PC-3 (cell line): ENCODE data around the gene MGST3. TPM values are rescaled to one million over a fixed set of nuclear protein-coding genes. Genes with fewer than 3 reads are reported as not detected.
"Not testable (repeated sequence)": the region's sequence is repeated elsewhere in the genome, so short reads cannot be mapped to it uniquely, and the experiment has no call there.

Experiments
- ATAC-seq: fragments of 200-7000 bp; cut with Tn5 transposase; 2 replicates; pipeline ENCODE4 v1.9.1; 2020; ENCODE audit warnings: mild to moderate bottlenecking, moderate library complexity
- BruUV-seq: library from RNA; stranded (reverse); fragments of 400-500 nt; replicated peaks from 2 replicates; lab custom pipeline; 2021; lab: Mats Ljungman, UMichigan
- CTCF ChIA-PET: fragments of 300-600 bp; sonication (Branson Sonifier 250); formaldehyde crosslinking; loops from one replicate; lab custom pipeline; 2022; ENCODE audit warnings: antibody characterized with exemption; lab: Charles Lee
- POLR2A ChIA-PET: fragments of 300-600 bp; sonication (Branson Sonifier 250); formaldehyde crosslinking; loops from one replicate; lab custom pipeline; 2022; ENCODE audit warnings: antibody characterized with exemption; ENCODE audit not compliant: unreplicated experiment; lab: Charles Lee
- DNase-seq: peaks from one replicate; pipeline ENCODE4 v3.0.0-alpha.2; 2015
- H2AFZ ChIP-seq: fragments of 300-600 bp; sonication (generic); 2 replicates; pipeline ENCODE4 v1.6.0; 2016; ENCODE audit warnings: antibody characterized with exemption, low read length
- H3F3A ChIP-seq: fragments of 300-600 bp; sonication (generic); one replicate; pipeline ENCODE4 v1.6.0; 2017; ENCODE audit warnings: antibody characterized with exemption, low read length, control low read depth, mild to moderate bottlenecking; ENCODE audit not compliant: unreplicated experiment
- H3K27ac ChIP-seq: fragments of 300-600 bp; sonication (generic); 2 replicates; pipeline ENCODE4 v1.5.1; 2016; ENCODE audit warnings: mild to moderate bottlenecking, low read length
- H3K27me3 ChIP-seq: fragments of 300-600 bp; sonication (generic); 2 replicates; pipeline ENCODE4 v1.6.1; 2016; ENCODE audit warnings: low read length, mixed read lengths
- H3K36me3 ChIP-seq: fragments of 300-600 bp; sonication (generic); 2 replicates; pipeline ENCODE4 v1.6.1; 2016; ENCODE audit warnings: low read depth, mixed run types, low read length, mixed read lengths
- H3K4me1 ChIP-seq: fragments of 300-600 bp; sonication (generic); 2 replicates; pipeline ENCODE4 v1.5.1; 2016; ENCODE audit warnings: low read length; ENCODE audit not compliant: insufficient read depth
- H3K4me2 ChIP-seq: fragments of 300-600 bp; sonication (generic); 2 replicates; pipeline ENCODE4 v1.6.0; 2016; ENCODE audit warnings: low read length
- H3K4me3 ChIP-seq: fragments of 300-600 bp; sonication (generic); 2 replicates; pipeline ENCODE4 v1.5.1; 2016; ENCODE audit warnings: mild to moderate bottlenecking, low read length, mixed read lengths
- H3K79me2 ChIP-seq: fragments of 300-600 bp; sonication (generic); 2 replicates; pipeline ENCODE4 v1.6.1; 2017; ENCODE audit warnings: low read length, mixed read lengths
- H3K9ac ChIP-seq: fragments of 300-600 bp; sonication (generic); 2 replicates; pipeline ENCODE4 v1.6.0; 2016; ENCODE audit warnings: mild to moderate bottlenecking, low read length
- H3K9me2 ChIP-seq: fragments of 300-600 bp; sonication (generic); replicated peaks from 2 replicates; pipeline ENCODE4 v1.6.1; 2016; ENCODE audit warnings: mixed run types, low read length, mixed read lengths
- H3K9me3 ChIP-seq: fragments of 300-600 bp; sonication (generic); 2 replicates; pipeline ENCODE4 v1.6.1; 2016; ENCODE audit warnings: low read length, mixed read lengths
- H4K20me1 ChIP-seq: fragments of 300-600 bp; sonication (generic); 2 replicates; pipeline ENCODE4 v1.6.1; 2016; ENCODE audit warnings: low read length, mixed read lengths
- CTCF ChIP-seq: fragments of 300-600 bp; sonication (generic); conservative IDR thresholded peaks from 2 replicates; pipeline ENCODE4 v1.5.1; 2017; ENCODE audit warnings: antibody characterized with exemption, low read depth, mild to moderate bottlenecking, low read length
- EZH2 ChIP-seq: fragments of 300-600 bp; sonication (generic); IDR thresholded peaks from one replicate; pipeline ENCODE4 v1.6.1; 2017; ENCODE audit warnings: antibody characterized with exemption, mild to moderate bottlenecking, low read length; ENCODE audit not compliant: unreplicated experiment
- EZH2phosphoT487 ChIP-seq: fragments of 300-600 bp; sonication (generic); IDR thresholded peaks from 2 replicates; pipeline ENCODE4 v1.6.1; 2018; ENCODE audit warnings: mild to moderate bottlenecking, antibody characterized with exemption, low read length, borderline replicate concordance
- intact Hi-C: fragments of 100-400 bp; cut with micrococcal nuclease; formaldehyde crosslinking; loops from 2 replicates; pipeline ENCODE4 v1.9.0; 2023
- total RNA-seq: library from RNA; depleted of rRNA; stranded (reverse); fragments of >200 nt; gene quantifications from 2 replicates; pipeline ENCODE4 v1.2.3, GENCODE V29; 2014

MGST3 gene
- total RNA-seq, 1 experiment from 2014 or later: 168 TPM

GRCh38 chr1:165650981-165651625 lies 20.1 kb downstream of the MGST3 start:
- no peak overlapping the region for H3K4me3 ChIP-seq
- H3F3A ChIP-seq: no peaks in the 10 kb centered on the region
- ChIA-PET CTCF (no interaction called here), POLR2A (no interaction called here)
- no peak for TF ChIP-seq EZH2phosphoT487
- TF ChIP-seq EZH2: no peak
- no peak for TF ChIP-seq CTCF
- intact Hi-C loops: no loop called here
- H3K27me3 ChIP-seq: no peaks in the 10 kb centered on the region
- no peak overlapping the region for H3K27ac ChIP-seq
- no peaks in the 10 kb centered on the region for H3K9me3 ChIP-seq
- no peaks in the 10 kb centered on the region for H3K9me2 ChIP-seq
- no peak overlapping the region for H2AFZ ChIP-seq
- no peak overlapping the region for H3K9ac ChIP-seq
- ATAC-seq: no peak
- no peaks in the 10 kb centered on the region for H4K20me1 ChIP-seq
- peaks cover 6% of the 10 kb centered on the region for H3K4me1 ChIP-seq
- H3K36me3 ChIP-seq: peaks cover 15% of the 10 kb centered on the region
- no TSS peak for BruUV-seq
- DNase-seq: no peak
- H3K79me2 ChIP-seq: no peaks in the 10 kb centered on the region
- H3K4me2 ChIP-seq: no peak overlapping the region

GRCh38 chr1:165658766-165659580 lies 27.9 kb downstream of the MGST3 start:
- intact Hi-C loops, H3F3A ChIP-seq, H3K79me2 ChIP-seq, H3K9me2 ChIP-seq, H3K4me1 ChIP-seq, H3K4me3 ChIP-seq, H3K9ac ChIP-seq, H3K27ac ChIP-seq, CTCF ChIA-PET, H3K9me3 ChIP-seq, H3K4me2 ChIP-seq, H4K20me1 ChIP-seq, BruUV-seq, H3K27me3 ChIP-seq, DNase-seq, POLR2A ChIA-PET, H2AFZ ChIP-seq, ATAC-seq: not testable (repeated sequence)
- H3K36me3 ChIP-seq: peaks cover 17% of the 10 kb centered on the region

GRCh38 chr1:165659581-165659895 lies 28.5 kb downstream of the MGST3 start:
- peaks cover 22% of the 10 kb centered on the region for H3K36me3 ChIP-seq
- no peaks in the 10 kb centered on the region for H3K9me3 ChIP-seq
- ATAC-seq (no peak), DNase-seq (no peak)
- H3K4me3 ChIP-seq: no peak overlapping the region
- no peak overlapping the region for H3K27ac ChIP-seq
- intact Hi-C loops: no loop called here
- H3K79me2 ChIP-seq: no peaks in the 10 kb centered on the region
- no peak overlapping the region for H3K9ac ChIP-seq
- ChIA-PET POLR2A (no interaction called here), CTCF (no interaction called here)
- H3K4me1 ChIP-seq: no peaks in the 10 kb centered on the region
- no peaks in the 10 kb centered on the region for H3K27me3 ChIP-seq
- TF ChIP-seq EZH2: no peak
- TF ChIP-seq EZH2phosphoT487: no peak
- TF ChIP-seq CTCF: no peak
- H2AFZ ChIP-seq: no peak overlapping the region
- H3K4me2 ChIP-seq: no peak overlapping the region
- no peaks in the 10 kb centered on the region for H3K9me2 ChIP-seq
- H4K20me1 ChIP-seq: no peaks in the 10 kb centered on the region
- BruUV-seq: no TSS peak
- no peaks in the 10 kb centered on the region for H3F3A ChIP-seq
